GM23338 (cell line): ENCODE data around the gene OTOA. TPM values are rescaled to one million over a fixed set of nuclear protein-coding genes. Genes with fewer than 3 reads are reported as not detected.

Experiments
- ATAC-seq: fragments of 200-7000 bp; cut with Tn5 transposase; 3 replicates; pipeline ENCODE4 v1.9.1; 2020
- DNase-seq: peaks from one replicate; pipeline ENCODE4 v3.0.0-alpha.2; 2015; ENCODE audit warnings: low spot score
- H2AFZ ChIP-seq: fragments of 200-600 bp; sonication (generic); 2 replicates; pipeline ENCODE4 v1.8.0; 2016; ENCODE audit warnings: antibody characterized with exemption, mild to moderate bottlenecking, moderate library complexity
- H3F3A ChIP-seq: fragments of 200-600 bp; sonication (generic); replicated peaks from 2 replicates; pipeline ENCODE4 v1.8.0; 2017; ENCODE audit warnings: antibody characterized with exemption, mixed run types, low read depth
- H3K27ac ChIP-seq: fragments of 200-600 bp; sonication (generic); 2 replicates; pipeline ENCODE4 v1.6.1; 2016; ENCODE audit warnings: low read depth
- H3K27me3 ChIP-seq: fragments of 200-600 bp; sonication (generic); 2 replicates; pipeline ENCODE4 v1.8.0; 2016; ENCODE audit warnings: mild to moderate bottlenecking, mixed run types, moderate library complexity; ENCODE audit not compliant: insufficient read depth
- H3K36me3 ChIP-seq: fragments of 200-600 bp; sonication (generic); 2 replicates; pipeline ENCODE4 v1.8.0; 2016; ENCODE audit warnings: mild to moderate bottlenecking; ENCODE audit not compliant: insufficient read depth
- H3K4me1 ChIP-seq: fragments of 200-600 bp; sonication (generic); 2 replicates; pipeline ENCODE4 v1.8.0; 2016; ENCODE audit warnings: mild to moderate bottlenecking, moderate library complexity; ENCODE audit not compliant: insufficient read depth
- H3K4me2 ChIP-seq: fragments of 200-600 bp; sonication (generic); 2 replicates; pipeline ENCODE4 v1.7.1; 2017; ENCODE audit warnings: mixed run types
- H3K4me3 ChIP-seq: fragments of 200-600 bp; sonication (generic); 2 replicates; pipeline ENCODE4 v1.6.1; 2016; ENCODE audit warnings: mixed run types
- H3K79me2 ChIP-seq: fragments of 200-600 bp; sonication (generic); replicated peaks from 2 replicates; pipeline ENCODE4 v1.8.0; 2017; ENCODE audit warnings: mild to moderate bottlenecking; ENCODE audit not compliant: insufficient read depth
- H3K9me2 ChIP-seq: fragments of 200-600 bp; sonication (generic); 2 replicates; pipeline ENCODE4 v1.8.0; 2017; ENCODE audit not compliant: insufficient read depth
- H4K20me1 ChIP-seq: fragments of 200-600 bp; sonication (generic); replicated peaks from 2 replicates; pipeline ENCODE4 v1.8.0; 2017; ENCODE audit warnings: mild to moderate bottlenecking; ENCODE audit not compliant: insufficient read depth
- H3K27ac Mint-ChIP-seq: 2 replicates; pipeline ENCODE4 v1.8.0; 2020; ENCODE audit warnings: inconsistent platforms, mild to moderate bottlenecking, moderate library complexity, mixed read lengths
- H3K27me3 Mint-ChIP-seq: 3 replicates; pipeline ENCODE4 v1.8.0; 2022; ENCODE audit warnings: low read depth, mild to moderate bottlenecking, moderate library complexity, mixed read lengths, inconsistent platforms; ENCODE audit not compliant: insufficient read depth, poor library complexity
- H3K36me3 Mint-ChIP-seq: 3 replicates; pipeline ENCODE4 v1.8.0; 2021; ENCODE audit warnings: low read depth, mild to moderate bottlenecking, inconsistent platforms, moderate library complexity, mixed read lengths
- H3K4me1 Mint-ChIP-seq: 3 replicates; pipeline ENCODE4 v1.8.0; 2020; ENCODE audit warnings: mild to moderate bottlenecking, inconsistent platforms, mixed read lengths
- H3K4me3 Mint-ChIP-seq: 3 replicates; pipeline ENCODE4 v1.8.0; 2021; ENCODE audit warnings: moderate library complexity, mild to moderate bottlenecking, inconsistent platforms, mixed read lengths
- H3K9me3 Mint-ChIP-seq: 3 replicates; pipeline ENCODE4 v1.8.0; 2020; ENCODE audit warnings: moderate library complexity, mild to moderate bottlenecking, inconsistent platforms, mixed read lengths
- EZH2 ChIP-seq: fragments of 200-600 bp; sonication (generic); IDR thresholded peaks from one replicate; pipeline ENCODE4 v1.8.0; 2017; ENCODE audit warnings: antibody characterized with exemption, mild to moderate bottlenecking, low read depth; ENCODE audit not compliant: unreplicated experiment
- POLR2AphosphoS5 ChIP-seq: IDR thresholded peaks from 2 replicates; pipeline ENCODE4 v1.6.1; 2016; ENCODE audit warnings: antibody characterized with exemption, low read depth
- ZNF114 ChIP-seq: fragments of 250-450 bp; sonication (Bioruptor Pico); IDR thresholded peaks from 2 replicates; pipeline ENCODE4 v1.5.0; 2020; ENCODE audit warnings: mild to moderate bottlenecking, moderate library complexity
- ZNF331 ChIP-seq: fragments of 250-450 bp; sonication (Bioruptor Pico); IDR thresholded peaks from 2 replicates; pipeline ENCODE4 v1.5.0; 2020; ENCODE audit warnings: low read depth, mild to moderate bottlenecking, moderate library complexity
- polyA plus RNA-seq: library from polyadenylated mRNA; unstranded; fragments of >200 nt; fragmentation: Nextera tagmentation; extraction: Ambion mirVana; gene quantifications from 2 replicates; pipeline ENCODE4 v1.2.1, GENCODE V29; 2016
- total RNA-seq: library from RNA; depleted of rRNA; stranded (reverse); fragments of >200 nt; shearing (Covaris generic); gene quantifications from 2 replicates; pipeline ENCODE4 v1.2.3, GENCODE V29; 2014
- TF ChIP-seq, protein P1 (sequence below): IDR thresholded peaks from one replicate; pipeline ENCODE4 v1.6.1; 2018; ENCODE audit warnings: antibody characterized with exemption; ENCODE audit not compliant: unreplicated experiment
- TF ChIP-seq, protein P2 (sequence below): IDR thresholded peaks from 2 replicates; pipeline ENCODE4 v1.6.1; 2016; ENCODE audit warnings: antibody characterized with exemption
- TF ChIP-seq, protein P3 (sequence below): fragments of 250-450 bp; sonication (Bioruptor Pico); IDR thresholded peaks from 2 replicates; pipeline ENCODE4 v1.5.0; 2020; ENCODE audit warnings: mild to moderate bottlenecking, moderate library complexity

The OTOA gene
- total and polyA plus RNA-seq, 2 experiments from 2014 or later, result 0.16 to 0.17 TPM

DNA sequence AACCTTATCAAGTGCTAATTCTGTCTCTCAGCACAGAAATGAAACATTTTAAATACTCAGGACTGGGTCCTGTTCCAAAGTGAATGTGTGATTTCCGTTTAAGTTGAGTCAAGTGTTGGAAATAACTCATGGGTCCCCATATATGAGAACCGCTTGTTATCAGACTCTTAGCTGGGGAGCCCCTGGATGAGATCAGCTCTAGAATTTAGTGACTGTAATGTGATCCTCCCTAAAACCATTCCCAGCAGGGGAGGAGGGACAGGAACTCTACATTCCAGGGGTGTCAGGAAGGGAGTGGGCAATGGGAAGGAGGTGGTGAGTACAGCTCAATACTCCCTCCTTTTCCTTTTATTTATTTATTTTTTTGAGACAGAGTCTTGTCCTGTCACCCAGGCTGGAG lies 37.5 kb downstream of the OTOA start:
- Mint-ChIP-seq H3K36me3 (no peaks in the 10 kb centered on the region; the same call in 2 of the 3 replicates), H3K27ac (no peak overlapping the region), H3K4me1 (peaks cover 4% of the 10 kb centered on the region; the same call in 2 of the 3 replicates), H3K27me3 (peaks cover 6% of the 10 kb centered on the region), H3K9me3 (0 out of 3 replicates have a peak, but pooled peaks cover 5% of the 10 kb centered on the region), H3K4me3 (no peak overlapping the region)
- no peaks in the 10 kb centered on the region for H3K36me3 ChIP-seq
- H3K4me1 ChIP-seq, result no peaks in the 10 kb centered on the region
- H3K79me2 ChIP-seq, result no peaks in the 10 kb centered on the region
- no peaks in the 10 kb centered on the region for H4K20me1 ChIP-seq
- H3F3A ChIP-seq, result no peaks in the 10 kb centered on the region
- DNase-seq (peak; percentile 65), ATAC-seq (peak; percentile 73)
- no peak overlapping the region for H2AFZ ChIP-seq
- no peaks in the 10 kb centered on the region for H3K9me2 ChIP-seq
- no peak overlapping the region for H3K4me3 ChIP-seq
- H3K27me3 ChIP-seq, result no peaks in the 10 kb centered on the region
- peak overlapping the region; percentile 39 for H3K4me2 ChIP-seq
- TF ChIP-seq, protein P1, sequence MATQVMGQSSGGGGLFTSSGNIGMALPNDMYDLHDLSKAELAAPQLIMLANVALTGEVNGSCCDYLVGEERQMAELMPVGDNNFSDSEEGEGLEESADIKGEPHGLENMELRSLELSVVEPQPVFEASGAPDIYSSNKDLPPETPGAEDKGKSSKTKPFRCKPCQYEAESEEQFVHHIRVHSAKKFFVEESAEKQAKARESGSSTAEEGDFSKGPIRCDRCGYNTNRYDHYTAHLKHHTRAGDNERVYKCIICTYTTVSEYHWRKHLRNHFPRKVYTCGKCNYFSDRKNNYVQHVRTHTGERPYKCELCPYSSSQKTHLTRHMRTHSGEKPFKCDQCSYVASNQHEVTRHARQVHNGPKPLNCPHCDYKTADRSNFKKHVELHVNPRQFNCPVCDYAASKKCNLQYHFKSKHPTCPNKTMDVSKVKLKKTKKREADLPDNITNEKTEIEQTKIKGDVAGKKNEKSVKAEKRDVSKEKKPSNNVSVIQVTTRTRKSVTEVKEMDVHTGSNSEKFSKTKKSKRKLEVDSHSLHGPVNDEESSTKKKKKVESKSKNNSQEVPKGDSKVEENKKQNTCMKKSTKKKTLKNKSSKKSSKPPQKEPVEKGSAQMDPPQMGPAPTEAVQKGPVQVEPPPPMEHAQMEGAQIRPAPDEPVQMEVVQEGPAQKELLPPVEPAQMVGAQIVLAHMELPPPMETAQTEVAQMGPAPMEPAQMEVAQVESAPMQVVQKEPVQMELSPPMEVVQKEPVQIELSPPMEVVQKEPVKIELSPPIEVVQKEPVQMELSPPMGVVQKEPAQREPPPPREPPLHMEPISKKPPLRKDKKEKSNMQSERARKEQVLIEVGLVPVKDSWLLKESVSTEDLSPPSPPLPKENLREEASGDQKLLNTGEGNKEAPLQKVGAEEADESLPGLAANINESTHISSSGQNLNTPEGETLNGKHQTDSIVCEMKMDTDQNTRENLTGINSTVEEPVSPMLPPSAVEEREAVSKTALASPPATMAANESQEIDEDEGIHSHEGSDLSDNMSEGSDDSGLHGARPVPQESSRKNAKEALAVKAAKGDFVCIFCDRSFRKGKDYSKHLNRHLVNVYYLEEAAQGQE, result no peak
- TF ChIP-seq EZH2 (no peak), POLR2AphosphoS5 (no peak), ZNF331 (CRISPR knock-in tag) (no peak)
- TF ChIP-seq, protein P2, sequence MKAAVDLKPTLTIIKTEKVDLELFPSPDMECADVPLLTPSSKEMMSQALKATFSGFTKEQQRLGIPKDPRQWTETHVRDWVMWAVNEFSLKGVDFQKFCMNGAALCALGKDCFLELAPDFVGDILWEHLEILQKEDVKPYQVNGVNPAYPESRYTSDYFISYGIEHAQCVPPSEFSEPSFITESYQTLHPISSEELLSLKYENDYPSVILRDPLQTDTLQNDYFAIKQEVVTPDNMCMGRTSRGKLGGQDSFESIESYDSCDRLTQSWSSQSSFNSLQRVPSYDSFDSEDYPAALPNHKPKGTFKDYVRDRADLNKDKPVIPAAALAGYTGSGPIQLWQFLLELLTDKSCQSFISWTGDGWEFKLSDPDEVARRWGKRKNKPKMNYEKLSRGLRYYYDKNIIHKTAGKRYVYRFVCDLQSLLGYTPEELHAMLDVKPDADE, result no peak
- H3K27ac ChIP-seq, result no peak overlapping the region

DNA sequence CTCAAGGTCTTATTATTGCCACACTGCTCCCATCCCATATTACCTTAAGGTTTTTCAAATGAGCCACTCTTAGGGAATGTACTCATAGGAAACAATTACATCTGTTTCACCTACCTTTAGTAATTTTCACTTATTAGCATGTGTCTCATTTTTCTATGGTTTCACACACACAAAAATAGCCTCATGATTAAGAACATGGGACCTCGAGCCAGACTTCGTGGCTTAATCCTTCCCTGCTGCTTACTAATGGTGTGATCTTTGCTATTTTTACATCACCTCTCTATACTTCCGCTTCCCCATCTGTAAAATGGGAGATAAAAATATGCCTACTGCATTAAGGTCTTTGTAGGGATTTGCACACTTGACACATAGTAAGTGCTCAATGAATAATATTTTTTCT lies 38.5 kb downstream of the OTOA start:
- no peak overlapping the region for H3K4me3 Mint-ChIP-seq
- TF ChIP-seq POLR2AphosphoS5 (no peak), ZNF114 (CRISPR knock-in tag) (no peak)
- TF ChIP-seq, protein P3, sequence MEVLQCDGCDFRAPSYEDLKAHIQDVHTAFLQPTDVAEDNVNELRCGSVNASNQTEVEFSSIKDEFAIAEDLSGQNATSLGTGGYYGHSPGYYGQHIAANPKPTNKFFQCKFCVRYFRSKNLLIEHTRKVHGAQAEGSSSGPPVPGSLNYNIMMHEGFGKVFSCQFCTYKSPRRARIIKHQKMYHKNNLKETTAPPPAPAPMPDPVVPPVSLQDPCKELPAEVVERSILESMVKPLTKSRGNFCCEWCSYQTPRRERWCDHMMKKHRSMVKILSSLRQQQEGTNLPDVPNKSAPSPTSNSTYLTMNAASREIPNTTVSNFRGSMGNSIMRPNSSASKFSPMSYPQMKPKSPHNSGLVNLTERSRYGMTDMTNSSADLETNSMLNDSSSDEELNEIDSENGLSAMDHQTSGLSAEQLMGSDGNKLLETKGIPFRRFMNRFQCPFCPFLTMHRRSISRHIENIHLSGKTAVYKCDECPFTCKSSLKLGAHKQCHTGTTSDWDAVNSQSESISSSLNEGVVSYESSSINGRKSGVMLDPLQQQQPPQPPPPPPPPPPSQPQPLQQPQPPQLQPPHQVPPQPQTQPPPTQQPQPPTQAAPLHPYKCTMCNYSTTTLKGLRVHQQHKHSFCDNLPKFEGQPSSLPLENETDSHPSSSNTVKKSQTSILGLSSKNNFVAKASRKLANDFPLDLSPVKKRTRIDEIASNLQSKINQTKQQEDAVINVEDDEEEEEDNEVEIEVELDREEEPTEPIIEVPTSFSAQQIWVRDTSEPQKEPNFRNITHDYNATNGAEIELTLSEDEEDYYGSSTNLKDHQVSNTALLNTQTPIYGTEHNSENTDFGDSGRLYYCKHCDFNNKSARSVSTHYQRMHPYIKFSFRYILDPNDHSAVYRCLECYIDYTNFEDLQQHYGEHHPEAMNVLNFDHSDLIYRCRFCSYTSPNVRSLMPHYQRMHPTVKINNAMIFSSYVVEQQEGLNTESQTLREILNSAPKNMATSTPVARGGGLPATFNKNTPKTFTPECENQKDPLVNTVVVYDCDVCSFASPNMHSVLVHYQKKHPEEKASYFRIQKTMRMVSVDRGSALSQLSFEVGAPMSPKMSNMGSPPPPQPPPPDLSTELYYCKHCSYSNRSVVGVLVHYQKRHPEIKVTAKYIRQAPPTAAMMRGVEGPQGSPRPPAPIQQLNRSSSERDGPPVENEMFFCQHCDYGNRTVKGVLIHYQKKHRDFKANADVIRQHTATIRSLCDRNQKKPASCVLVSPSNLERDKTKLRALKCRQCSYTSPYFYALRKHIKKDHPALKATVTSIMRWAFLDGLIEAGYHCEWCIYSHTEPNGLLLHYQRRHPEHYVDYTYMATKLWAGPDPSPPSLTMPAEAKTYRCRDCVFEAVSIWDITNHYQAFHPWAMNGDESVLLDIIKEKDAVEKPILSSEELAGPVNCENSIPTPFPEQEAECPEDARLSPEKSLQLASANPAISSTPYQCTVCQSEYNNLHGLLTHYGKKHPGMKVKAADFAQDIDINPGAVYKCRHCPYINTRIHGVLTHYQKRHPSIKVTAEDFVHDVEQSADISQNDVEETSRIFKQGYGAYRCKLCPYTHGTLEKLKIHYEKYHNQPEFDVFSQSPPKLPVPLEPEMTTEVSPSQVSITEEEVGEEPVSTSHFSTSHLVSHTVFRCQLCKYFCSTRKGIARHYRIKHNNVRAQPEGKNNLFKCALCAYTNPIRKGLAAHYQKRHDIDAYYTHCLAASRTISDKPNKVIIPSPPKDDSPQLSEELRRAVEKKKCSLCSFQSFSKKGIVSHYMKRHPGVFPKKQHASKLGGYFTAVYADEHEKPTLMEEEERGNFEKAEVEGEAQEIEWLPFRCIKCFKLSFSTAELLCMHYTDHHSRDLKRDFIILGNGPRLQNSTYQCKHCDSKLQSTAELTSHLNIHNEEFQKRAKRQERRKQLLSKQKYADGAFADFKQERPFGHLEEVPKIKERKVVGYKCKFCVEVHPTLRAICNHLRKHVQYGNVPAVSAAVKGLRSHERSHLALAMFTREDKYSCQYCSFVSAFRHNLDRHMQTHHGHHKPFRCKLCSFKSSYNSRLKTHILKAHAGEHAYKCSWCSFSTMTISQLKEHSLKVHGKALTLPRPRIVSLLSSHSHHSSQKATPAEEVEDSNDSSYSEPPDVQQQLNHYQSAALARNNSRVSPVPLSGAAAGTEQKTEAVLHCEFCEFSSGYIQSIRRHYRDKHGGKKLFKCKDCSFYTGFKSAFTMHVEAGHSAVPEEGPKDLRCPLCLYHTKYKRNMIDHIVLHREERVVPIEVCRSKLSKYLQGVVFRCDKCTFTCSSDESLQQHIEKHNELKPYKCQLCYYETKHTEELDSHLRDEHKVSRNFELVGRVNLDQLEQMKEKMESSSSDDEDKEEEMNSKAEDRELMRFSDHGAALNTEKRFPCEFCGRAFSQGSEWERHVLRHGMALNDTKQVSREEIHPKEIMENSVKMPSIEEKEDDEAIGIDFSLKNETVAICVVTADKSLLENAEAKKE (CRISPR knock-in tag), result no peak
- TF ChIP-seq, protein P1, result no peak

More for the DNA sequence above, 38.5 kb downstream of the OTOA start:
- Histone ChIP-seq H3K4me2 (no peak overlapping the region), H2AFZ (no peak overlapping the region), H3K4me3 (no peak overlapping the region), H3K79me2 (no peaks in the 10 kb centered on the region), H4K20me1 (no peaks in the 10 kb centered on the region), H3K4me1 (no peaks in the 10 kb centered on the region), H3K27me3 (no peaks in the 10 kb centered on the region), H3K27ac (no peak overlapping the region), H3K9me2 (no peaks in the 10 kb centered on the region), H3F3A (no peaks in the 10 kb centered on the region), H3K36me3 (no peaks in the 10 kb centered on the region)
- H3K36me3 Mint-ChIP-seq, result no peaks in the 10 kb centered on the region; the same call in 2 of the 3 replicates
- H3K27me3 Mint-ChIP-seq, result peaks cover 6% of the 10 kb centered on the region
- no peak overlapping the region for H3K27ac Mint-ChIP-seq
- DNase-seq (no peak), ATAC-seq (no peak)
- H3K9me3 Mint-ChIP-seq, result 0 out of 3 replicates have a peak, but pooled peaks cover 5% of the 10 kb centered on the region
- peaks cover 4% of the 10 kb centered on the region; the same call in 2 of the 3 replicates for H3K4me1 Mint-ChIP-seq
